DMS 273 treated with DMSO at 0.1 percent for 48 hours (cell line): ENCODE data around the gene HDAC6.
"Not testable (repeated sequence)": the region's sequence is repeated elsewhere in the genome, so short reads cannot be mapped to it uniquely, and the experiment has no call there.

Experiments used
- DNase-seq: peaks from one replicate; lab custom pipeline; 2025; lab: John Stamatoyannopoulos, UW

HDAC6 gene

DNA sequence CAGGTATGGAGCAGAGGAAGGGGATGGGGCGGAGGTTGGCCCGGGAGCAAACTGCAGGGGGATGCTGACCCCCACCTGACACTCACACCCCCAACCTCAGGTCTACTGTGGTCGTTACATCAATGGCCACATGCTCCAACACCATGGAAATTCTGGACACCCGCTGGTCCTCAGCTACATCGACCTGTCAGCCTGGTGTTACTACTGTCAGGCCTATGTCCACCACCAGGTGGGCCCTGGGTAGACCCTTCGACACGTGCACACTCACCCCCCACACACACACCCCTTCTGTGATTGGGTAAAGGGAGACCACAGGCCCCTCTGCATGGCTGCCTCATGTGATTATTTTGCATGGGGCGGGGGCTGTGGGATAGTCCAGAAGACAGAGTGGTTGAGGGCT, 22.2 kb downstream of the HDAC6 start:
- DNase-seq, result no peak

DNA sequence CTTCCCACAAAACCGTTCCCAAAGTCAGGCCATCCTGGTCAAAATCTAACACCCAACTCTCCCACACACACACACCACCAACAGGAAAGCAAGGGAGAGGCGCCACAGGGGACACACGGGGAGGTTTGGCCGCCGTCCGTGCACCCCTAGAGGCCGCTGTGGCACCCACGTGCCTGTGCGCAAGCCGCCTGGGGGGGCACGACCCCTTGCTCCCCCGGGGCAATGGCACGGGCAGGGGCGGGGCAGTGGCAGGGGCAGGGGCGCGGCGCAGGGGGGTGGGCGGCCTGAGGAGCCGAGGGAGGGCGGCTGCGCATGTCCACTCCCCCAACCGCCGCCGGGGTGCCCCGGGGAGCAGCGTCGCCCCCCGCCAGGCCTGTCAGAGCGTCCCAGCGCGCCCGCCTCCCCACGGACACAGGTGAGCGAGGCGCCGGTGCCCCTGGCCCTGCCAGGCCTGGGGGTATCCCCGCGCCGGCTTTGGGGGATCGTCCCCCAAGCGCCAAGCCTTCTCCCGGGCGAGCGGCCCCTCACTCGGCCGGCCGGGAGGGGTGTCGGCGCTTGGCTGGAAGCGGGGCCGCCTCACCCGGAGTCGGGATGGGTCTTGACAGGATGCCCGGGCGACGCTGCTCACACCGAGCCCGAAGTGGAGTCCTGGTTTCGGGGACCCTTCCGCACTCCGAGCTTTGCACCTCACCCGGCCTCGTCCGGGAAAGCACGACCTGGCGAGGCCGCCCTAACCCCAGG, 24.4 kb downstream of the HDAC6 start, which contains the start of gene ERAS:
TSS of gene ERAS (plus strand) at position 379 of the 741 bp plus-strand sequence. CDS start 2,611 bp downstream, outside the sequence.
- DNase-seq, result no peak

DNA sequence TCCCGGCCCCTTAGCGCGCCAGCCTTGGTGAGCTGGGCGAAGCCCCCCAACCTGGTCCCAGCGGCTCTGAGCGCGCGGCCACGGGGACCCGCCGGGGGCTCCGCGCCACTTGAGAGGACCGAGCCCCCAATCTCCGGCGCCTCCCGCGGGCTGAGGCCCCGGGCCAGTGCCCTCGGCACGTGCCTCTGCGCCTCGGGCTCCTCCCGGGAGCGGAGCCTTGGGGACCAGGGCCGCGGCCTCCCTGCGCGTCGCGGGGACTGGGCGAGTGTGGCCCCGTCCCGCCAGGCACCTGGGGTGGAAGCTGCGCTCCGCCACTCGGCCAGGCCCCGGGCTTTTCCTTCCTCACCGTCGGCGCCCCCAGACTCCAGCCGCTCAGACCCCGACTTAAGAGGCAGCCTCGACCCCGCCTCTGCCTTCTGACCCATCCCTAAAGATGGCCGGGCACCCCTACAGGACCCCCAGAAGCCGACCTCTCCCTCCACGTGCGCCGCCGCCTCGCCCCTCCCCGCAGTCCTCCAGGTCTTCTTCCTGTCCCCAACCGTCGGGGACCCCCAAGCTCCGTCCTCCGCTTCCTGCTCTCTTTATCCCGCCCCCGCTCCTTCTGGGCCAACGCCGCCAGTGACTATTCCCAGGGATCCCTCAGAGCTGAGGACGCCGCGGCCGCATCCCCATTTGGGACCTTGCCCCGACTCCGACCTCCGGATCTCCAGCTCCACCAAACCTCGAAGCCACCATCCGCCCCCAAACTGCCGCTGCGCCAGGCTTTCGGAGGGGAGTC, 25.2 kb downstream of the HDAC6 start:
- no peak for DNase-seq

DNA sequence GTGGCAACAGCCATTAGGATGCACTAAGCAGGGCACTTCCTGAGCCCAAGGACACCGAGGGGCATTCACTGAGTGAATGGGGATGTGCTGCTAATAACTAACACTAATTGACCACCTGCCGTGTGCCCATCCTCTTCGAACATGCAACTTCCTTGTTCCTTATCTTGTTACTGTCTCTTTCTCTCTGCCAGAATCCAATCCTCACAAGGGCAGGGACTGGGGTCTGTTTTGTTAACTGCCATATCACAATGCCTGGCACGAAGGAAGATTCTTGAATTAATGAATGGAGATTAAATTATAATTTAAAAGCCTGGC, 25.7 kb downstream of the HDAC6 start:
- no peak for DNase-seq

DNA sequence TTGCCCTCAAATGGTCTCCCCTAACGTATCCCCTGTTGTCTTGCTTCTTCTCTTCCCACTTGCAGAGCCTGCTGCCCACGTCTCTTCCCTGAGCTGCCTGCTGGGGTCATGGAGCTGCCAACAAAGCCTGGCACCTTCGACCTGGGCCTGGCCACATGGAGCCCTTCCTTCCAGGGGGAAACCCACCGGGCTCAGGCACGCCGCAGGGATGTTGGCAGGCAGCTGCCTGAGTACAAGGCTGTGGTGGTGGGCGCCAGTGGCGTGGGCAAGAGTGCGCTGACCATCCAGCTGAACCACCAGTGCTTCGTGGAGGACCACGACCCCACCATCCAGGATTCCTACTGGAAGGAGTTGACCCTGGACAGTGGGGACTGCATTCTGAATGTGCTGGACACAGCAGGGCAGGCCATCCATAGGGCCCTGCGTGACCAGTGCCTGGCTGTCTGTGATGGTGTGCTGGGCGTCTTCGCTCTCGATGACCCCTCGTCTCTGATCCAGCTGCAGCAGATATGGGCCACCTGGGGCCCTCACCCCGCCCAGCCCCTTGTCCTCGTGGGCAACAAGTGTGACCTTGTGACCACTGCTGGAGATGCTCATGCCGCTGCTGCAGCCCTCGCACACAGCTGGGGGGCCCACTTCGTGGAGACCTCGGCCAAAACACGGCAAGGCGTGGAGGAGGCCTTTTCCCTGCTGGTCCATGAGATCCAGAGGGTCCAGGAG, 27.3 kb downstream of the HDAC6 start:
- no peak for DNase-seq

DNA sequence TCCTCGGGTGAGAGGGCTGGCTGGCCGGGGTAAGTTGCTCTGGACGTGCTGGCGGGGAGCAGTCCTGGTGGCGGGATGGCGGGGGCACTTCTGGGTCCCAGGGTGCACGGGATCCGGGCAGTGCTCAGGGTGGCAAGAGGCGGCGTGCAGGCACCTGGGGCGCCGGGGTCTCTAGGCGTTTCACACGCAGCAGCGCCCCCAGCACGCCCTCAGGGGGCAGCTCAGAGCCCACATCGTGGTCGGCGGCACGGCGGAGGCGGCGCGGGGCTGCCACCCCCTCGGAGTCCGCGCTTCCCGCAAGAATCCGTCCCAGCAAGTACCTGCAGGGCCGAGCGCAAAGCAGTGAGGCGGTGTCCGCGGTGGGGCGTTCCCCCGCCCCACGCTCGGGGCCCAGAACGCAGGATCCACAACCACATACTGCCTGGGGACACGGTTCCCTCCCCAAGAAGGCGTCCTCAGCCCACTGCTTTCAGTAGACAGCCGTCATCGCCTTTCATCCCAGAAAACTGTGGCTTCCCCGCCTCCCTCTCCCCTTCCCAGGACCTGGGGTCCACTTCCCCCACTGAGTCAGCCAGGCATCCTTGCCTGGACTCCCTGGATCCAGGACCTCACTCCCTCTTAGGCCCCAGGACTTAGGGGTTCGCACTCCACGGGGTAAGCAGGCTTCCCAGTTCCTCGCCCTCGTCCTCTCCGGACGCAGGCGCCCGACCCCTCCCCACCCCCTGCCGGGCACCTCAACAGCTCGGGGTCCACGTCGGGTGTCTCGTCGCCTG, 29.5 kb downstream of the HDAC6 start:
- DNase-seq, result no peak

DNA sequence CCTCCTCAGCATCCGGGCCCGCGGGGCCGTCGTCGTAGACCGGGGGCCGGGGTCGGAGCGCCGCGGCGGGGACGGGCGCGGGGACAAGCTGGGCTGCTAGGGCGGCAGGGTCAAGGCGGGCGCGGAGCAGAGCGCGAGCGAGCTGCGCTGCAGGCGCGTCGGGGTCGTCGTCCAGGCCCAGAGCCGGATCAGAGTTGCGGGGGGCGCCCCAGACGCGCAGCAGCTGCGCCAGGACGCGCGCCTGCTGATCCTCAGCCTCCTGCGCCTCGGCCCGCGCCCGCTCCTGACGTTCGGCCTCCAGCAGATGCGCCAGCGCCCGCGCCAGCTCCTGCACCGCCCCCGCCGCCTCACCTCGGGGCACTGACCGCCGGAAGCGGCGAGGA, 30.0 kb downstream of the HDAC6 start:
- no peak for DNase-seq

DNA sequence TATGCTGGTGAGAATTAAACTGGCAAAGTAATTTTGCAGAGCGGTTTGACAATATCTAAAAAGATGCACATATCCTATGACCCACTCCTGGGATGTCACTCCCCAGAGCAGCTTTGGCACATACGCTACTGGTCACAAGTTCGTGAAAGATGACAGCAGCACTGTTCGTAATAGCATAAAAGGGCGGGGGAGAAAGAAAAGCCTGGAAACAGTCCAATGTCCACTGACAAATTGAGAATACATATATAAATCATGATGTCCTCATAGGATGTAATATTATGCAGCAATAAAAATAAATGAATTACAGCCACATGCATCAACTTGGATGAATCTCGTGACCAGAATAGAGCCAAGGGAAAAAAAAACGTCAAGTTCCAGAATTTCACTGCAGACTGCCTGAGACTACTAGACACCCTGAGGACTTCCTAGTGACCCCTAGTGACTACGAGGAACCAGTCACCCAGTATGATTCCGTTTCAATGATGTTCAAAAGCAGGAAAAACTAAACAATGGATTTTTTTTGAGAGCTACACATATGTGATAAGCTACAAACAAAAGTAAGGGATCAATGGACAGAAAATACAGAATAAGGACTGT, 31.8 kb downstream of the HDAC6 start:
- DNase-seq, result no peak

DNA sequence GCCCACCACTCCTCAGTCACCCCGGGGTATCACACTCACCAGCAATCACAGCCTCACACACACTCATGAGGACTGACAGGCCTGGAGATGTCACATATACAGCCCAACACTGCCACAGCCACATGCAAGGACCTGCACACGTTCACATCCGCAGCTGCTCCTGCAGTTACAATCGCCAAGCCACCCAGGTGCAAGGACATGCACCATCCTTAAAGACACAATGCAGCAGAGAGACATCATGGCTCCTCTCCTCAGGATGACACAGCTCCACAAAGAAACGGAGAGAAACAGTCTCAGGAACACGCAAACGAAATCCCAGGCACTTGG, 32.5 kb downstream of the HDAC6 start:
- no peak for DNase-seq

DNA sequence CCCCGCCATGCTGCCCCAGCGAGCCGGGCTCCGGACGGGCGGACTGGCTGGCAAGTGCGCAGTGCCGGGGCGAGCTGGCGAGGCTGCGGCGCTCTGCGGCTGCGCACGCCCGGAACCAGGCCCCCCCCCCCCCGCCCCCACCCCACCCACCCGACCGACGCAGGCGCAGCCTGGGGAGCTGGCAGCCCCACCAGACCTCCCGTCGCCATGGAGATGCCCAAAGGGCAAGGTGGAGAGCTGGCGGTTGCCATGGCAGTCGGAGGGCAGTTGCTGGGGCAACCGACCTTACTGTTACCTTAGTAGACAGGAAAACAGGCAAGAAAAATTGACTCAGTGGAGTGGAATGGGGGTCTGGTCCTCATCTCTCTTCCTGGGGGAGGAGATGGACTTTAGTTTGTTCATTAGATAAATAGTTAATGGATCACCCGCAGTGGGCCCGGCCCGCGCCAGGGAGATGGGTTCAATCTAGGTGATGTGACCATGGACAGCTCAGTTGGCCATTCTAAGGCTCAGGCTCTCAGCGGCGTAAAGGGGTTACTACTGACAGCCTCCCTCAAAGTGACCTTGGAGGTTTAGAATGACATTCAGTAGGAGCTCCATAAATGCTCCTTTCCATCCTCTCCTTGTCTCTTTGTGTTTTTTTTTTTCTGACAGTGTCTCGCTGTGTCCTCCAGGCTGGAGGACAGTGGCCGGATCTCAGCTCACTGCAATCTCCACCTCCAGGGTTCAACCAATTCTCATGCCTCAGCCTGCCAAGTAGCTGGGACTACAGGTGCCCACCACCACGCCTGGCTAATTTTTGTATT, 33.9 kb downstream of the HDAC6 start, which contains the start of gene PCSK1N:
TSS of gene PCSK1N (minus strand) at position 87 of the 806 bp plus-strand sequence. CDS start at position 9, 78 bp downstream.
- peak; percentile 42 for DNase-seq

DNA sequence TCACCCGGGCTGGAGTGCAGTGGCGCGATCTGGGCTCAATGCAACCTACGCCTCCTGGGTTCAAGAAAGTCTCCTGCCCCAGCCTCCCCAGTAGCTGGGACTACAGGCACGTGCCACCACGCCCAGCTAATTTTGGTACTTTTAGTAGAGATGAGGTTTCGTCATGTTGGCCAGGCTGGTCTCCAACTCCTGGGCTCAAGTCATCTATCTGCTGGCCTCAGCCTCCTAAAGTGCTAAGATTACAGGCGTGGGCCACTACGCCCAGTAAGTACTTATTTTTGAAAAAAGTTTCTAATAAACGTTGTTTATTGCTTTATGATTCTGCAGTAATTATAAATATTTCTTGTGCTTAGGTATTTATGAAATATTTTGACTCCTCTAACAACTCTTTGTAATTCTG, 37.8 kb downstream of the HDAC6 start:
- no peak for DNase-seq

DNA sequence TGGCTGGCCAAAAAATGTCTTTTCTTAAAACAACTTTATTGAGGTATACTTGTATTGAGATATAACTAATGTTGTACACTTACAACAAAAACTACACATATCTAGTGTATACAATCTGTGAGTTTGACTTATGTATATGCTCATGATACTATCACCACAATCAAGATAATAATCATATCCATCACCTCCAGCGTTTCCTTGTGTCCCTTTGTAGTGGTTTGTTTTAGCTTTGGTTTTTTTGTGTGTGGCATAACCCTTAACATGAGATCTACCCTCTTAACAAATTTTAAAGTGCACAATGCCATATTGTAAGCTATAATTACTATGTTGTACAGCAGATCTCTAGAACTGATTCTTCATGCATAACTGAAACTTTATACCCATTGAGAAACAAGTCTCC, 47.0 kb downstream of the HDAC6 start:
- DNase-seq, result no peak

DNA sequence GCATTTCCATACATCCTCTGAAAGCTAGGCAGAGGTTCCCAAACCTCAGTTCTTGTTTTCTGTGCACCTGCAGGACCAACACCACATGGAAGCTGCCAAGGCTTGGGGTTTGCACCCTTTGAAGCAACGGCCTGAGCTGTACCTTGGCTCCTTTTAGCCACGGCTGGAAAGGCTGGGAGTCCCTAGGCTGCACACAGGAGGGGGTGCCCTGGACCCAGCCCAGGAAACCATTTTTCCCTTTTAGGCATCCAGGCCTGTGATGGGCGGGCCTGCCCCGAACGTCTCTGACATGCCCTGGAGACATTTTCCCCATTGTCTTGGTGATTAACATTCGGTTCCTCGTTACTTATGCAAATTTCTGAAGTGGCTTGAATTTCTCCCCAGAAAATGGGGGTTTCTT, 51.0 kb downstream of the HDAC6 start:
- no peak for DNase-seq

DNA sequence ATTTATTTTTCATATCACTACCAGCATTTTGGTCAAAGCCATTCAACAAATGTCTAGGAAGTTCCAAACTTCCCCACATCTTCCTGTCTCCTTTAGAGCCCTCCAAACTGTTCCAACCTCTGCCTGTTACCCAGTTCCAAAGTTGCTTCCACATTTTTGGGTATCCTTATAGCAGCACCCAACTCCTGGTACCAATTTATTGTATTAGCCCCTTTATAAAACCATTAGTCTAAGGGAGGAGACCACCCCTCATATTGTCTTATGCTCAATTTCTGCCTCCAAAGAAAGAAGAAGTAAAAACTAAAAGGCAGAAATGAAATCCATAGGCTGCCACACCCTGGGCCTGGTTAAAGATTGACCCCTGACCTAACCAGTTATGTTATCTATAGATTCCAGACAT, 51.6 kb downstream of the HDAC6 start:
- not testable (repeated sequence) for DNase-seq

DNA sequence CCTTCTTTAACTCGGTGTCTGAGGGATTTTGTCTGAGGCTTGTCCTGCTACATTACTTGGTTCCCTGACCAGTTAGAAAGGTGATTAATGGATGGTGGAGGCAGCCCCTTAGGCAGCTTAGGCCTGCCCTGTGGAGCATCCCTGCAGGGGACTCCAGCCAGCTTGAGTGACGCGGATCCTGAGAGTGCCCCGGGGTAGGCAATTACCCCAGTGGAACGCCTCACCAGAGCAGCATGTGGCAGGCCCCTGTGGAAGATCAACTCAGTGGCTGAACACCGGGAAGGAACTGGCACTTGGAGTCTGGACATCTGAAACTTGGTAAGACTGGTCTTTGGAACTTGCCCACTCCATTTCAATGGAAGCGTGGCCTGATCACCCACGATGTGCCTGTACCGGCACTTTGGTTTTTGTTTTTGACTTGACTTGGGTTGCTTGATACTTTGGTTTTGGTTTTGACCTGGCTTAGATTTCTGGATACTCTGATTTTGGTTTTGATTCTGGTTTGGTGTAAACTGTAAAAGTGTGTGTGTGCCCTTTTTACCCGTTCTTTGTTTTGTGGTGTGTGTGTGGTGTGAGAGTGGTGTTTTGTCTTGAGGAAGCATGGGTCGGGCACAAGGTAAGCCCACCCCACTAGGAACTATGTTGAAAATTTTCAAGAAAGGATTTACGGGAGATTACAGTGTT, 52.4 kb downstream of the HDAC6 start:
- not testable (repeated sequence) for DNase-seq

DNA sequence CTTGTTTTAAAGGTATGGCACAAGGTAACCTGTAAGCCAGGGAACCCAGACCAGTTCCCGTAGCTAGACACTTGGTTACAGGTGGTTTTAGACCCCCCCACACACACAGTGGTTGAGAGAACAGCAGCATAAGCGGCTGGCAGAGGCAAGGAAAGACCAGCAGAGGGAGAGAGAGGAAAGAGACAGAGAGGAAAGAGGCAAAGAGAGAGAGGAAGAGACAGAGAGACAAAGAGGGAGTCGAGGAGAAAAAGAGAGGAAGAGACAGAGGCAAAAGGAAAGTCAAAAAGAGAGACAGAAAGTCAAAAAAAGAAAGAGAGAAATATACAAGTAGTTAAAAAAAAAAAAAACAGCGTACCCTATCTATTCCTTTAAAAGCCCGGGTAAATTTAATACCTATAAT, 53.0 kb downstream of the HDAC6 start:
- no peak for DNase-seq

DNA sequence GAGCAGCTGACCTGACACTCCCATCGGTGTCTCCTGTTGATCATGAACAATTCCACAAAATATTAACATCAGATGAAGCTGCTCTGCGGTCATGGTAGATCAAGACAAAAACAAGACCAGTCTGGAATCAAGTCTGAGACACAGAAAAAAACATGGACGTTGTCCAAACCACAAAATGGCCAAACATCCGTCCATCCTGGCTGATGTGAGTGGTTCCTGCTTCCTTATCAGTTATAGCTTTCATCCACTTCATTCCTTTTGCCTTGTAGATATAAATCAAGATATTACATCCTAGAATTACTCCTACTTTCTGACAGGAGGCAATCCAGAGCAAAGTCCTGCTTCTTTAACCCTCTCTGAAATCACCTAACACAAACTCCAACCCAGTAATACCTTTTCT, 62.3 kb downstream of the HDAC6 start:
- DNase-seq, result no peak

DNA sequence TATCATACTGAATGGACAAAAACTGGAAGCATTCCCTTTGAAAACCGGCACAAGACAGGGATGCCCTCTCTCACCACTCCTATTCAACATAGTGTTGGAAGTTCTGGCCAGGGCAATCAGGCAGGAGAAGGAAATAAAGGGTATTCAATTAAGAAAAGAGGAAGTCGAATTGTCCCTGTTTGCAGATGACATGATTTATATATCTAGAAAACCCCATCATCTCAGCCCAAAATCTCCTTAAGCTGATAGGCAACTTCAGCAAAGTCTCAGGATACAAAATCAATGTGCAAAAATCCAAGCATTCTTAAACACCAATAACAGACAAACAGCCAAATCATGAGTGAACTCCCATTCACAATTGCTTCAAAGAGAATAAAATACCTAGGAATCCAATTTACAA, 70.2 kb downstream of the HDAC6 start:
- DNase-seq, result not testable (repeated sequence)
